OCI-LY7 (cell line): Measurements from ENCODE around the gene TNFRSF12A. TPM values are rescaled to one million over a fixed set of nuclear protein-coding genes. Genes with fewer than 3 reads are reported as not detected.

ENCODE experiments used
- Bru-seq: library from RNA; stranded (reverse); fragments of 400-500 nt; gene quantifications from one replicate; lab custom pipeline; 2021; lab: Mats Ljungman, UMichigan
- BruChase-seq, 2 experiments: library from RNA; stranded (reverse); fragments of 400-500 nt; gene quantifications; one replicate each; lab custom pipeline; 2021; lab: Mats Ljungman, UMichigan
- BruUV-seq: library from RNA; stranded (reverse); fragments of 400-500 nt; replicated peaks from 2 replicates; lab custom pipeline; 2021; lab: Mats Ljungman, UMichigan
- CTCF ChIA-PET: fragments of 300-600 bp; sonication (Branson Sonifier 250); formaldehyde crosslinking; loops from one replicate; lab custom pipeline; 2022; ENCODE audit warnings: antibody characterized with exemption; ENCODE audit not compliant: unreplicated experiment; lab: Charles Lee
- POLR2A ChIA-PET: fragments of 300-600 bp; sonication (Branson Sonifier 250); formaldehyde crosslinking; loops from one replicate; lab custom pipeline; 2022; ENCODE audit warnings: antibody characterized with exemption; lab: Charles Lee
- DNase-seq: peaks from one replicate; pipeline ENCODE4 v3.0.0-alpha.2; 2015; ENCODE audit warnings: low spot score
- H2AFZ ChIP-seq: fragments of 200-600 bp; sonication (generic), shearing (Covaris generic); 2 replicates; pipeline ENCODE4 v1.6.1; 2014; ENCODE audit warnings: mild to moderate bottlenecking, antibody characterized with exemption, low read length, moderate library complexity
- H3K27ac ChIP-seq: fragments of 200-600 bp; sonication (generic); 2 replicates; pipeline ENCODE4 v1.5.1; 2014; ENCODE audit warnings: mixed run types, low read depth, mild to moderate bottlenecking, moderate library complexity, low read length, inconsistent platforms; ENCODE audit not compliant: poor library complexity, severe bottlenecking
- H3K36me3 ChIP-seq: fragments of 200-600 bp; sonication (generic); 2 replicates; pipeline ENCODE4 v1.6.1; 2014; ENCODE audit warnings: mild to moderate bottlenecking, antibody characterized with exemption, low read length, moderate library complexity, mixed read lengths; ENCODE audit not compliant: insufficient read depth
- H3K4me1 ChIP-seq: fragments of 200-600 bp; sonication (generic); 2 replicates; pipeline ENCODE4 v1.5.1; 2014; ENCODE audit warnings: mild to moderate bottlenecking, low read length; ENCODE audit not compliant: insufficient read depth, poor library complexity, severe bottlenecking
- H3K4me2 ChIP-seq: fragments of 200-600 bp; sonication (generic); 2 replicates; pipeline ENCODE4 v1.6.1; 2014; ENCODE audit warnings: mild to moderate bottlenecking, low read length
- H3K4me3 ChIP-seq: fragments of 200-600 bp; sonication (generic); 2 replicates; pipeline ENCODE4 v1.5.1; 2014; ENCODE audit warnings: mild to moderate bottlenecking, low read depth, low read length; ENCODE audit not compliant: poor library complexity, severe bottlenecking
- H3K79me2 ChIP-seq: fragments of 200-600 bp; sonication (generic); 2 replicates; pipeline ENCODE4 v1.6.1; 2016; ENCODE audit warnings: low read depth, mild to moderate bottlenecking, low read length, moderate library complexity, mixed read lengths; ENCODE audit not compliant: insufficient read depth
- H3K9me2 ChIP-seq: fragments of 200-600 bp; sonication (generic); 2 replicates; pipeline ENCODE4 v1.6.1; 2016; ENCODE audit warnings: mild to moderate bottlenecking, low read length, mixed read lengths; ENCODE audit not compliant: insufficient read depth
- H3K9me3 ChIP-seq: fragments of 200-600 bp; sonication (generic); 2 replicates; pipeline ENCODE4 v1.6.1; 2014; ENCODE audit warnings: mild to moderate bottlenecking, mixed run types, low read length, mixed read lengths
- H4K20me1 ChIP-seq: fragments of 200-600 bp; sonication (generic); 2 replicates; pipeline ENCODE4 v1.6.1; 2014; ENCODE audit warnings: mild to moderate bottlenecking, antibody characterized with exemption, low read length, moderate library complexity, mixed read lengths; ENCODE audit not compliant: insufficient read depth
- EZH2phosphoT487 ChIP-seq: fragments of 200-600 bp; sonication (generic); IDR thresholded peaks from 2 replicates; pipeline ENCODE4 v1.6.1; 2018; ENCODE audit warnings: low read depth, borderline replicate concordance, mild to moderate bottlenecking, mixed run types, antibody characterized with exemption, low read length, moderate library complexity, mixed read lengths
- intact Hi-C: fragments of 100-400 bp; cut with micrococcal nuclease; formaldehyde crosslinking; loops from one replicate; pipeline ENCODE4 v1.10.0; 2022; ENCODE audit not compliant: unreplicated experiment
- long read RNA-seq: library from polyadenylated mRNA; stranded (forward); transcript quantifications from one replicate; pipeline ENCODE4 v2.0.0, GENCODE V29; 2022
- total RNA-seq, 2 experiments: library from RNA; depleted of rRNA in 1 of 2; stranded (reverse); fragments of >200 nt in 1 of 2; shearing (Covaris generic) in 1 of 2; gene quantifications; 2 replicates each; pipeline ENCODE4 v1.2.3, GENCODE V29; 2014 to 2022
- TF ChIP-seq, protein P1 (sequence below): fragments of 200-600 bp; sonication (generic); conservative IDR thresholded peaks from 2 replicates; pipeline ENCODE4 v1.5.1; 2014; ENCODE audit warnings: mild to moderate bottlenecking, antibody characterized with exemption, low read length, moderate library complexity, mixed read lengths

Gene TNFRSF12A
- total RNA-seq (2014; rRNA removed; shearing (Covaris generic)) (4.1 and 4.9 TPM in 2 replicates), total RNA-seq (2022) (1.3 and 1.9 TPM in 2 replicates), Bru-seq, nascent RNA (percentile 19 among the genes with signal in this experiment), BruChase-seq, experiment 1, labeled RNA remaining after a 6-hour chase (percentile 35 among the genes with signal in this experiment), BruChase-seq, experiment 2, labeled RNA remaining after a 2-hour chase (percentile 33 among the genes with signal in this experiment)
- long read RNA-seq, partial matches to known transcripts, result 1 of 2 reads
- long read RNA-seq, other reads (novel, unspliced or antisense), result 0 of 2 reads

DNA sequence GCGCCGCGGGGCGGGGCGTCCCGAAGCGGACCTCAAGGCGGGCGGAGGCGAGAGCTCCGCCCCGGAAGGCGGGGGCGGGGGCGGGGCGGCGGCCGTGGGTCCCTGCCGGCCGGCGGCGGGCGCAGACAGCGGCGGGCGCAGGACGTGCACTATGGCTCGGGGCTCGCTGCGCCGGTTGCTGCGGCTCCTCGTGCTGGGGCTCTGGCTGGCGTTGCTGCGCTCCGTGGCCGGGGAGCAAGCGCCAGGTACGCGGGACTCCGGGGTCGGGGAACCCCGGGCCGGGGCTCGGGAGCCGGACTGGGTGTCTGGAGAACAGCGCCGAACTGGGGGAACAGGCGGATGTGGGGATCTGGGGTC lies at the start of gene TNFRSF12A:
Gene TNFRSF12A, plus strand, starts transcription at position 122 of the 357 bp plus-strand sequence. Its CDS starts 30 bp downstream, at position 152.
- DNase-seq, result peak; percentile 84
- Histone ChIP-seq H3K9me2 (no peaks in the 10 kb centered on the region), H3K4me2 (peak within 1 kb of the TSS; percentile 86), H3K4me3 (peak within 1 kb of the TSS; percentile 68), H4K20me1 (no peaks in the 10 kb centered on the region), H3K27ac (no peak within 1 kb of the TSS), H3K4me1 (peaks cover 39% of the 10 kb centered on the region), H3K79me2 (no peaks in the 10 kb centered on the region), H3K9me3 (no peaks in the 10 kb centered on the region), H2AFZ (peak within 1 kb of the TSS; percentile 69; the same call in 1 of the 2 replicates), H3K36me3 (no peaks in the 10 kb centered on the region)
- BruUV-seq, result no TSS peak
- ChIA-PET CTCF (interaction anchor here (0.6 kb wide), 1 partner anchor 106 kb away, joined by 3 read pairs; no protein-coding TSS in a partner anchor), POLR2A (interaction anchor here (1.0 to 1.7 kb wide), 2 partner anchors 10 to 13 kb away, joined by 3 to 7 read pairs; no protein-coding TSS in a partner anchor)
- intact Hi-C loops, result loop anchor here (2.0 kb wide), 1 partner anchor 17 kb away; no protein-coding TSS in a partner anchor
- TF ChIP-seq, protein P1, sequence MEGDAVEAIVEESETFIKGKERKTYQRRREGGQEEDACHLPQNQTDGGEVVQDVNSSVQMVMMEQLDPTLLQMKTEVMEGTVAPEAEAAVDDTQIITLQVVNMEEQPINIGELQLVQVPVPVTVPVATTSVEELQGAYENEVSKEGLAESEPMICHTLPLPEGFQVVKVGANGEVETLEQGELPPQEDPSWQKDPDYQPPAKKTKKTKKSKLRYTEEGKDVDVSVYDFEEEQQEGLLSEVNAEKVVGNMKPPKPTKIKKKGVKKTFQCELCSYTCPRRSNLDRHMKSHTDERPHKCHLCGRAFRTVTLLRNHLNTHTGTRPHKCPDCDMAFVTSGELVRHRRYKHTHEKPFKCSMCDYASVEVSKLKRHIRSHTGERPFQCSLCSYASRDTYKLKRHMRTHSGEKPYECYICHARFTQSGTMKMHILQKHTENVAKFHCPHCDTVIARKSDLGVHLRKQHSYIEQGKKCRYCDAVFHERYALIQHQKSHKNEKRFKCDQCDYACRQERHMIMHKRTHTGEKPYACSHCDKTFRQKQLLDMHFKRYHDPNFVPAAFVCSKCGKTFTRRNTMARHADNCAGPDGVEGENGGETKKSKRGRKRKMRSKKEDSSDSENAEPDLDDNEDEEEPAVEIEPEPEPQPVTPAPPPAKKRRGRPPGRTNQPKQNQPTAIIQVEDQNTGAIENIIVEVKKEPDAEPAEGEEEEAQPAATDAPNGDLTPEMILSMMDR, result peak; percentile 34; the same call in 1 of the 2 replicates
- no peak for TF ChIP-seq EZH2phosphoT487

DNA sequence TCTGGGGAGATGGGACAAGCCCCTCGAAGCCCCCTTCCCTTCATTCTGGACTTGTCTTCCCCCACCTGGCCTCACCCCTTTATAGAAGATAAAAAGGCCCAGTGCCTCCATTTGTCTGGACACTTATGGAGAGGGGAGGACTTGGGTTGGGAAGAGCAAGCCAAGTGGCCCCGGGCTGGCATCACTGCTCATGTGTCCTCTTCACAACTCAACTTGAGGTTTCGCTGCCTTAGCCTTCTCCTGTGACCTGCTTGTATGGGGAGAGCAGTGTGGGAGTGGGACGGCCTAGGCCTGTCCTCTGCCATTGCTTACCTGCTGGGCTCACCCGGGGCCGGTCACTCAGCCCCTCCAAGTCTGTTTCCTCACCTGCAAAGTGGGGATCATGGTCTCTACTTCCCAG lies 49.6 kb upstream of the TNFRSF12A start:
- Histone ChIP-seq H3K4me1 (peaks cover 42% of the 10 kb centered on the region), H2AFZ (no peak overlapping the region), H3K79me2 (no peaks in the 10 kb centered on the region; the same call in 1 of the 2 replicates), H3K36me3 (peaks cover 54% of the 10 kb centered on the region), H3K9me3 (no peaks in the 10 kb centered on the region), H3K9me2 (no peaks in the 10 kb centered on the region), H3K4me2 (peak overlapping the region; percentile 74), H3K27ac (peak overlapping the region; percentile 64), H3K4me3 (peak overlapping the region; percentile 99), H4K20me1 (peaks cover 6% of the 10 kb centered on the region; the same call in 1 of the 2 replicates)
- BruUV-seq, result TSS peak; percentile 50
- ChIA-PET CTCF (no interaction called here), POLR2A (no interaction called here)
- TF ChIP-seq, protein P1, result no peak
- TF ChIP-seq EZH2phosphoT487, result no peak
- no peak for DNase-seq
- intact Hi-C loops, result no loop called here
